HCT116 (cell line): ENCODE results near the gene UCKL1. TPM values are rescaled to one million over a fixed set of nuclear protein-coding genes. Genes with fewer than 3 reads are reported as not detected.
A peak's percentile ranks its signal among the peaks of the same experiment; 100 is the strongest.

ENCODE experiments used
- ATAC-seq: fragments of 200-7000 bp; cut with Tn5 transposase; 2 replicates; pipeline ENCODE4 v1.9.1; 2020; ENCODE audit warnings: mild to moderate bottlenecking, moderate library complexity
- BruUV-seq: library from RNA; stranded (reverse); fragments of 400-500 nt; replicated peaks from 2 replicates; lab custom pipeline; 2021; lab: Mats Ljungman, UMichigan
- CTCF ChIA-PET: fragments of 300-600 bp; sonication (Branson Sonifier 250); formaldehyde crosslinking; loops from one replicate; lab custom pipeline; 2021; ENCODE audit warnings: antibody characterized with exemption; lab: Charles Lee
- POLR2A ChIA-PET: fragments of 300-600, 350-600 bp; sonication (Branson Sonifier 250); formaldehyde crosslinking; loops from one replicate; lab custom pipeline; 2021; ENCODE audit warnings: antibody characterized with exemption; lab: Charles Lee
- RAD21 ChIA-PET, 2 experiments: fragments of 300-600 bp; sonication (Branson Sonifier 250); formaldehyde crosslinking; loops; one replicate each; lab custom pipeline; 2023; ENCODE audit warnings: low total read pairs in 2 of 2; ENCODE audit not compliant: uncharacterized antibody in 2 of 2, unreplicated experiment in 2 of 2, low non-redundant PET in 1 of 2; lab: Charles Lee
- DNase-seq: peaks from one replicate; pipeline ENCODE4 v3.0.0-alpha.2; 2010; ENCODE audit warnings: low read depth, low spot score
- H2AFZ ChIP-seq: fragments of 200-600 bp; shearing (Covaris generic), sonication (generic); 2 replicates; pipeline ENCODE4 v1.6.1; 2017; ENCODE audit warnings: low read depth, mixed run types, mixed read lengths, antibody characterized with exemption, low read length; ENCODE audit not compliant: poor library complexity, severe bottlenecking
- H3K27ac ChIP-seq: 2 replicates; pipeline ENCODE4 v1.5.1; 2012; ENCODE audit warnings: low read depth, low read length
- H3K27me3 ChIP-seq: fragments of 200-600 bp; sonication (generic); 2 replicates; pipeline ENCODE4 v1.6.1; 2016; ENCODE audit warnings: mixed run types, low read length, mixed read lengths; ENCODE audit not compliant: insufficient read depth
- H3K36me3 ChIP-seq, 2 experiments: fragments of 200-500 bp in 1 of 2; fragments of 200-600 bp in 1 of 2; sonication (Bioruptor generic) in 1 of 2; sonication (generic) in 1 of 2; 2 replicates each; pipeline versions ENCODE4 v1.5.1 to v1.6.1; 2014 to 2016; ENCODE audit warnings: low read length in 2 of 2, inconsistent platforms in 1 of 2, mixed read lengths in 1 of 2, mixed run types in 1 of 2; ENCODE audit not compliant: insufficient read depth in 2 of 2, control insufficient read depth in 1 of 2
- H3K4me1 ChIP-seq, 2 experiments: fragments of 200-600 bp in 1 of 2; sonication (generic) in 1 of 2; 2 replicates each; pipeline versions ENCODE4 v1.5.1 to v1.6.1; 2012 to 2017; ENCODE audit warnings: low read length in 2 of 2, inconsistent platforms in 1 of 2, mild to moderate bottlenecking in 1 of 2, mixed read lengths in 1 of 2, mixed run types in 1 of 2, moderate library complexity in 1 of 2; ENCODE audit not compliant: insufficient read depth in 2 of 2, control insufficient read depth in 1 of 2
- H3K4me2 ChIP-seq: fragments of 200-600 bp; sonication (generic); 2 replicates; pipeline ENCODE4 v1.6.1; 2017; ENCODE audit warnings: mixed run types, low read length, mixed read lengths
- H3K4me3 ChIP-seq, 2 experiments: fragments of 200-600 bp in 1 of 2; sonication (generic) in 1 of 2; replicated peaks in 1 of 2; 2 replicates each; pipeline ENCODE4 v1.5.1; 2011 to 2016; ENCODE audit warnings: low read length in 2 of 2, control low read depth in 1 of 2, low read depth in 1 of 2, mild to moderate bottlenecking in 1 of 2, mixed read lengths in 1 of 2, mixed run types in 1 of 2
- H3K79me2 ChIP-seq: fragments of 200-600 bp; sonication (generic); 2 replicates; pipeline ENCODE4 v1.6.1; 2017; ENCODE audit warnings: mild to moderate bottlenecking, mixed run types, low read length, moderate library complexity, mixed read lengths; ENCODE audit not compliant: insufficient read depth
- H3K9ac ChIP-seq: fragments of 200-600 bp; sonication (generic); 2 replicates; pipeline ENCODE4 v1.6.1; 2016; ENCODE audit warnings: low read length, mixed read lengths
- H3K9me2 ChIP-seq: fragments of 200-600 bp; sonication (generic), shearing (Covaris generic); 2 replicates; pipeline ENCODE4 v1.6.1; 2017; ENCODE audit warnings: mixed run types, mild to moderate bottlenecking, moderate library complexity; ENCODE audit not compliant: insufficient read depth
- H3K9me3 ChIP-seq, 2 experiments: fragments of 200-500 bp in 1 of 2; fragments of 200-600 bp in 1 of 2; sonication (Bioruptor generic) in 1 of 2; sonication (generic) in 1 of 2; 2 replicates each; pipeline ENCODE4 v1.6.1; 2014 to 2017; ENCODE audit warnings: low read length in 2 of 2, mixed read lengths in 2 of 2, inconsistent platforms in 1 of 2, low read depth in 1 of 2, mild to moderate bottlenecking in 1 of 2, mixed run types in 1 of 2, moderate library complexity in 1 of 2; ENCODE audit not compliant: control insufficient read depth in 1 of 2, insufficient read depth in 1 of 2
- H4K20me1 ChIP-seq: fragments of 200-600 bp; sonication (generic), shearing (Covaris generic); 2 replicates; pipeline ENCODE4 v1.6.1; 2017; ENCODE audit warnings: mixed run types, mild to moderate bottlenecking, moderate library complexity; ENCODE audit not compliant: insufficient read depth
- ATF3 ChIP-seq: IDR thresholded peaks from 2 replicates; pipeline ENCODE4 v1.6.1; 2012
- CBX3 ChIP-seq: IDR thresholded peaks from 2 replicates; pipeline ENCODE4 v1.6.1; 2012; ENCODE audit warnings: low read depth
- CEBPB ChIP-seq: IDR thresholded peaks from 2 replicates; pipeline ENCODE4 v1.6.1; 2012; ENCODE audit warnings: low read depth
- EGR1 ChIP-seq: IDR thresholded peaks from 2 replicates; pipeline ENCODE4 v1.6.1; 2012; ENCODE audit warnings: low read depth
- ELF1 ChIP-seq: IDR thresholded peaks from 2 replicates; pipeline ENCODE4 v1.6.1; 2012; ENCODE audit warnings: low read depth, borderline replicate concordance
- EZH2 ChIP-seq: fragments of 200-600 bp; sonication (generic); IDR thresholded peaks from 2 replicates; pipeline ENCODE4 v1.6.1; 2017; ENCODE audit warnings: antibody characterized with exemption, mixed run types
- EZH2phosphoT487 ChIP-seq: fragments of 200-600 bp; IDR thresholded peaks from 2 replicates; pipeline ENCODE4 v1.6.1; 2018; ENCODE audit warnings: antibody characterized with exemption, borderline replicate concordance
- FOSL1 ChIP-seq: IDR thresholded peaks from 2 replicates; pipeline ENCODE4 v1.6.1; 2012; ENCODE audit warnings: low read depth
- MAX ChIP-seq: IDR thresholded peaks from 2 replicates; pipeline ENCODE4 v1.6.1; 2012
- POLR2AphosphoS5 ChIP-seq: IDR thresholded peaks from 2 replicates; pipeline ENCODE4 v1.6.1; 2011; ENCODE audit warnings: mild to moderate bottlenecking, low read depth, low read length, moderate library complexity
- RAD21 ChIP-seq: IDR thresholded peaks from 2 replicates; pipeline ENCODE4 v1.6.1; 2012; ENCODE audit warnings: low read depth, mild to moderate bottlenecking
- REST ChIP-seq: IDR thresholded peaks from 2 replicates; pipeline ENCODE4 v1.6.1; 2012; ENCODE audit warnings: low read depth
- SIN3A ChIP-seq: IDR thresholded peaks from 2 replicates; pipeline ENCODE4 v1.6.1; 2012; ENCODE audit warnings: low read depth
- SP1 ChIP-seq: IDR thresholded peaks from 2 replicates; pipeline ENCODE4 v1.6.1; 2012; ENCODE audit warnings: low read depth
- SRF ChIP-seq: IDR thresholded peaks from 2 replicates; pipeline ENCODE4 v1.6.1; 2012; ENCODE audit warnings: low read depth
- TCF7L2 ChIP-seq: IDR thresholded peaks from 2 replicates; pipeline ENCODE4 v1.7.0; 2011; ENCODE audit warnings: borderline replicate concordance, inconsistent platforms; ENCODE audit not compliant: insufficient read depth, insufficient read length; ENCODE audit errors: extremely low read depth
- YY1 ChIP-seq: IDR thresholded peaks from 2 replicates; pipeline ENCODE4 v1.6.1; 2011; ENCODE audit warnings: low read length, low read depth, moderate library complexity, mild to moderate bottlenecking; ENCODE audit not compliant: insufficient replicate concordance; ENCODE audit errors: extremely low read depth
- ZBTB33 ChIP-seq: IDR thresholded peaks from 2 replicates; pipeline ENCODE4 v1.6.1; 2011; ENCODE audit warnings: mild to moderate bottlenecking, low read length, moderate library complexity; ENCODE audit not compliant: insufficient replicate concordance; ENCODE audit errors: extremely low read depth
- intact Hi-C: fragments of 100-400 bp; cut with micrococcal nuclease; formaldehyde crosslinking; loops from 2 replicates; pipeline ENCODE4 v1.10.0; 2022
- total RNA-seq: library from RNA; stranded (reverse); gene quantifications from one replicate; pipeline ENCODE4 v1.2.1, GENCODE V29; 2021; ENCODE audit not compliant: unreplicated experiment

UCKL1 gene
- total RNA-seq, 1 experiment from 2014 or later, result 54.2 TPM

GRCh38 chr20:63958964-63959698 lies 2.9 kb upstream of the UCKL1 start:
- peaks cover 17 to 40% of the 10 kb centered on the region in 2 experiments; a peak in 3 of 4 replicates for H3K4me1 ChIP-seq
- no peak for DNase-seq
- no peak overlapping the region for H2AFZ ChIP-seq
- intact Hi-C loops, result loop anchor here (5.0 kb wide), 1 partner anchor 262 kb away; the partner anchor contains the start of gene TNFRSF6B
- ChIA-PET RAD21 (no interaction called here), CTCF (interaction anchor here (1.0 to 2.1 kb wide), 2 partner anchors 15 to 21 kb away, joined by 4 to 12 read pairs; partner anchors contain the start of gene PRPF6), POLR2A (no interaction called here)
- no peak overlapping the region for H3K9ac ChIP-seq
- peak overlapping the region; percentile 47; the same call in 1 of the 2 replicates for H3K27ac ChIP-seq
- no TSS peak for BruUV-seq
- H3K36me3 ChIP-seq, result no peaks in the 10 kb centered on the region; a peak in 2 of 4 replicates
- peaks cover 21% of the 10 kb centered on the region for H3K79me2 ChIP-seq
- H3K9me3 ChIP-seq, result no peaks in the 10 kb centered on the region
- H3K9me2 ChIP-seq, result no peaks in the 10 kb centered on the region
- no peaks in the 10 kb centered on the region for H3K27me3 ChIP-seq
- TF ChIP-seq ATF3 (no peak), REST (no peak), CEBPB (no peak), EGR1 (no peak), EZH2phosphoT487 (no peak), POLR2AphosphoS5 (no peak), ELF1 (no peak), CBX3 (no peak), FOSL1 (no peak), SRF (no peak), MAX (no peak), EZH2 (no peak), SP1 (no peak), YY1 (no peak), RAD21 (no peak), ZBTB33 (no peak), TCF7L2 (no peak), SIN3A (no peak)
- H3K4me2 ChIP-seq, result no peak overlapping the region
- no peaks in the 10 kb centered on the region for H4K20me1 ChIP-seq
- no peak overlapping the region for H3K4me3 ChIP-seq
- ATAC-seq, result no peak
